Parathyroid adenoma (tissue), 2 donors: Measurements from ENCODE around the gene TRIM65.

Experiments used
- H2AFZ ChIP-seq: fragments of 300-600 bp; sonication (generic); one replicate; pipeline ENCODE4 v1.7.0; 2017; ENCODE audit warnings: antibody characterized with exemption, mild to moderate bottlenecking
- H3K27ac ChIP-seq: fragments of 300-600 bp; sonication (generic); one replicate; pipeline ENCODE4 v1.7.0; 2017
- H3K27me3 ChIP-seq: fragments of 300-600 bp; sonication (generic); one replicate; pipeline ENCODE4 v1.7.0; 2017; ENCODE audit warnings: low read length; ENCODE audit not compliant: control insufficient read depth, insufficient read depth
- H3K36me3 ChIP-seq: fragments of 300-600 bp; sonication (generic); one replicate; pipeline ENCODE4 v1.7.0; 2017; ENCODE audit warnings: low read length; ENCODE audit not compliant: control insufficient read depth, insufficient read depth
- H3K4me1 ChIP-seq: fragments of 300-600 bp; sonication (generic); one replicate; pipeline ENCODE4 v1.7.0; 2017; ENCODE audit warnings: control low read depth
- H3K4me2 ChIP-seq: fragments of 300-600 bp; sonication (generic); one replicate; pipeline ENCODE4 v1.7.0; 2017; ENCODE audit warnings: low read length
- H3K4me3 ChIP-seq: fragments of 300-600 bp; sonication (generic); one replicate; pipeline ENCODE4 v1.7.0; 2017; ENCODE audit warnings: low read depth, low read length
- H3K79me2 ChIP-seq: fragments of 300-600 bp; sonication (generic); one replicate; pipeline ENCODE4 v1.7.0; 2017; ENCODE audit warnings: control low read depth
- H3K9ac ChIP-seq: fragments of 300-600 bp; sonication (generic); one replicate; pipeline ENCODE4 v1.7.0; 2017; ENCODE audit warnings: mild to moderate bottlenecking
- H3K9me3 ChIP-seq: fragments of 300-600 bp; sonication (generic); one replicate; pipeline ENCODE4 v1.7.0; 2017; ENCODE audit warnings: low read length; ENCODE audit not compliant: control insufficient read depth
- TF ChIP-seq, protein P1 (sequence below): fragments of 300-600 bp; sonication (generic); IDR thresholded peaks from one replicate; pipeline ENCODE4 v1.7.0; 2017; ENCODE audit warnings: antibody characterized with exemption, mild to moderate bottlenecking
- donor health status: primary hyperparathyroidism.

Gene TRIM65

DNA sequence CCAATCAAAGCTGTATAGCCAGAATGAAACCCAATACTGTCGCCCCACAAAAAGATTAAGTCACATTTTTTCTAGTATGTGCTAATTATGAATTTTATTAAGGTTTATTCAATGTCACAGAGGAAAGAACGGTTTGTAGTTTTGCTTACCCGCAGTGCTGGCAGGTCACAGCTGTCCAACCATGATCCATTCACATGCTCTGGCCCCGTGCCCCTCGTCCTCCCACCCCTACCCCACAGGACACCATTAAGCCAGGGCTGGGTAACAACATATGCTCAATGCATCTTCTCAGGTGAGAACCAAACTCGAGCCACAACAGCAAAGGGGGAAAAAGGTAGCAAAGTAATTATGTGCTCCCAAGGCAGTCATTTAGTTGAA is 44.7 kb upstream of the TRIM65 start:
- peak overlapping the region; percentile 99 for H2AFZ ChIP-seq
- peak overlapping the region; percentile 17 for H3K4me3 ChIP-seq
- H3K9ac ChIP-seq, result no peak overlapping the region
- H3K4me2 ChIP-seq, result peak overlapping the region; percentile 63
- peaks cover 13% of the 10 kb centered on the region for H3K4me1 ChIP-seq
- TF ChIP-seq, protein P1, sequence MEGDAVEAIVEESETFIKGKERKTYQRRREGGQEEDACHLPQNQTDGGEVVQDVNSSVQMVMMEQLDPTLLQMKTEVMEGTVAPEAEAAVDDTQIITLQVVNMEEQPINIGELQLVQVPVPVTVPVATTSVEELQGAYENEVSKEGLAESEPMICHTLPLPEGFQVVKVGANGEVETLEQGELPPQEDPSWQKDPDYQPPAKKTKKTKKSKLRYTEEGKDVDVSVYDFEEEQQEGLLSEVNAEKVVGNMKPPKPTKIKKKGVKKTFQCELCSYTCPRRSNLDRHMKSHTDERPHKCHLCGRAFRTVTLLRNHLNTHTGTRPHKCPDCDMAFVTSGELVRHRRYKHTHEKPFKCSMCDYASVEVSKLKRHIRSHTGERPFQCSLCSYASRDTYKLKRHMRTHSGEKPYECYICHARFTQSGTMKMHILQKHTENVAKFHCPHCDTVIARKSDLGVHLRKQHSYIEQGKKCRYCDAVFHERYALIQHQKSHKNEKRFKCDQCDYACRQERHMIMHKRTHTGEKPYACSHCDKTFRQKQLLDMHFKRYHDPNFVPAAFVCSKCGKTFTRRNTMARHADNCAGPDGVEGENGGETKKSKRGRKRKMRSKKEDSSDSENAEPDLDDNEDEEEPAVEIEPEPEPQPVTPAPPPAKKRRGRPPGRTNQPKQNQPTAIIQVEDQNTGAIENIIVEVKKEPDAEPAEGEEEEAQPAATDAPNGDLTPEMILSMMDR, result no peak
- no peaks in the 10 kb centered on the region for H3K36me3 ChIP-seq
- no peaks in the 10 kb centered on the region for H3K27me3 ChIP-seq
- no peaks in the 10 kb centered on the region for H3K79me2 ChIP-seq
- no peak overlapping the region for H3K27ac ChIP-seq
- H3K9me3 ChIP-seq, result no peaks in the 10 kb centered on the region

DNA sequence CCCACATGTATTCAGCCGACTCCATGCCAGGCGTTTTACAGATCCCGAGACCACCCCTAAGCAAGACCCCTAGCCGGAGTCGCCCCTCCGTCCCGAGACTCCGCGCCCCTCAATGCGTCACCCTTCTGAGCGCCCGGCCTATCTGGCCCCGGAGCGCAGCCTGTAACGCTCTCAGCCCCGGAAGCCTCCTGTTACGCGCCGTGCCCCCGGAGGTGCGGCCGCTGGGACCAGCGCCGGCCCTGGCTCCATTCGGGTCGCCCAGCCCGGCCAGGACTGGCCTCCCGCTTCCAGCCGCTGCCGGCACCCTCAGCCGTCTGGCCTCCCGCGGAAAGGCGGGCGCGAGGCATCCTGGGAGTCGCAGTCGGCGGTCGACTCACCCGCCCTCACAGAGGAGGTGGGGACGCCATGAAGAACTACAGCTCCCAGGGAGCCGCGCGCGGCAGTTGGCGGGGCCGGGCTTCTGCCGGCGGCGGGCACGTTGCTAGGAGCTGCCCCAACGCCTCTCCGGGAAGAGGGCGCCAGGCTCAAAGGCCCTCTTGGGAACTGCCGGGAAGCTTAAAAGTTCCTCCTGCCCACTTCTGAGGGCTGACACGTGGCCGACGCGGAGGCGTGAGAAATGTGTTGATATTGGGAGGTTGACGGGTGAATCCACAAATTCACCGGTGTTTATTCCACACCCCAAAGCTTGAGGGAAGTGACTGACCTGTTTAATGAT is 44.1 kb upstream of the TRIM65 start, which contains the start of gene FBF1:
TSS of gene FBF1 (minus strand) at position 316 of the 715 bp plus-strand sequence. CDS start 2,893 bp downstream, outside the sequence.
- H3K27me3 ChIP-seq, result no peaks in the 10 kb centered on the region

DNA sequence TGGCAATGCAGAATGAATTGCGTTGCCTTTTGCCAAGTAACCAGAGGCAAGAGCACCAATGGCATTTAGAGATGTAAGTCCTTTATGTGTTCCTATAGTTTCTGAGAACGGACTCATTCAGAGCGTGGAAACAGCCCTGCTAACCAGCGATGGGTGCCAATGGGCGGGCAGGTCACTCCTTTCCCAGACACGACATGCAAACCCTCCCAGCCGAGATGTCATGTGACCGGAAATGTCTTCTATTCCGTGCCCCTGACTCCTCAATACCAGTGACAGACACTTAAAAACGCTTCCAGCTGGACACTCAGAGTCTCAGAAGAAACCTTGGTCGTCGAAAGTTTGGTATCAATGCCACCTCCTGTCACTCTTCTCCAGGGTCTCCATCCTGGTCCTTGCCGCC is 40.9 kb upstream of the TRIM65 start:
- Histone ChIP-seq H3K79me2 (no peaks in the 10 kb centered on the region), H3K36me3 (no peaks in the 10 kb centered on the region), H3K9ac (no peak overlapping the region), H3K27me3 (no peaks in the 10 kb centered on the region), H2AFZ (no peak overlapping the region), H3K9me3 (no peaks in the 10 kb centered on the region), H3K4me1 (peaks cover 4% of the 10 kb centered on the region), H3K4me3 (no peak overlapping the region), H3K4me2 (no peak overlapping the region), H3K27ac (no peak overlapping the region)
- TF ChIP-seq, protein P1, result no peak

More for the DNA sequence above, 44.1 kb upstream of the TRIM65 start, which contains the start of gene FBF1:
- Histone ChIP-seq H3K4me2 (peak within 1 kb of the TSS; percentile 98), H3K36me3 (no peaks in the 10 kb centered on the region), H3K27ac (peak within 1 kb of the TSS; percentile 30), H2AFZ (peak within 1 kb of the TSS; percentile 99), H3K9ac (peak within 1 kb of the TSS; percentile 94), H3K4me1 (peaks cover 13% of the 10 kb centered on the region), H3K4me3 (peak within 1 kb of the TSS; percentile 93), H3K9me3 (no peaks in the 10 kb centered on the region), H3K79me2 (no peaks in the 10 kb centered on the region)
- TF ChIP-seq, protein P1, result no peak

DNA sequence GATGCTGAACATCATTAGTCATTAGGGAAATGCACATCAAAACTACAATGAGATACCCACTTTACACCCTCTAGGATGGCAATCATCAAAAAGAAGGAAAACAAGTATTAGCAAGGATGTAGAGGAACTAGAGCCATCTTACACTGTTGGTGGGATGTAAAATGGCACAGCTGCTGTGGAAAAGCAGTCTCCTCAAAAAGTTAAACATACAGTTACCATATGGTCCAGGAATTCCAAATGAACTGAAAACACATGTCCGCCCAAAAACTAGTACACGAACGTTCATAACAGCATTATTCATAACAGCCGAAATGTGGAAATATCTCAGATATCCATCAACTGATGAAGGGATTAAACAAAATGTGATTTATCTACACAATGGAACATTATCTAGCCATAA is 37.1 kb upstream of the TRIM65 start:
- TF ChIP-seq, protein P1, result no peak
- no peak overlapping the region for H3K27ac ChIP-seq
- no peak overlapping the region for H2AFZ ChIP-seq
- H3K27me3 ChIP-seq, result no peaks in the 10 kb centered on the region
- H3K36me3 ChIP-seq, result no peaks in the 10 kb centered on the region
- H3K4me1 ChIP-seq, result no peaks in the 10 kb centered on the region
- no peak overlapping the region for H3K9ac ChIP-seq
- H3K4me3 ChIP-seq, result no peak overlapping the region
- H3K4me2 ChIP-seq, result no peak overlapping the region
- no peaks in the 10 kb centered on the region for H3K79me2 ChIP-seq
- no peaks in the 10 kb centered on the region for H3K9me3 ChIP-seq

DNA sequence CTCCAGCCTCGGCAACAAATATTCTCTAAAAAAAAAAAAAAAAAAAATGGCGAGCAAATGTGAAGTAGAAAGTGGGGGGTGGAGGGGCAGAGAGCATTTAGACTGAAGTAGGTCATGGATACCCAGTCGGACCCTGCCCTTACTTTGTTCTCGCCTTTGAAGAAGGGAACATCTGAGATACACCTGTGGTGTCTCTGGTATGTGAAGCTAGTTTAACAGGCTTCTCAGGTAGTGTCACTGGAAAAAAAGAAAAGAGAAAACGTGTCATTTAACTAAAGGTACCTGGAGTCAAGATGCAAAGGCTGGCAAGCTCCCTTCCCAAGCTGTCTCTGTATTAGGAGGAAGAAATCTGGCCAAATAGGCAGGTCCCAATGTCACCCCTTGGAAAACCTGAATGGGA is 36.1 kb upstream of the TRIM65 start:
- Histone ChIP-seq H3K36me3 (no peaks in the 10 kb centered on the region), H3K4me3 (no peak overlapping the region), H3K27ac (no peak overlapping the region), H3K79me2 (no peaks in the 10 kb centered on the region), H2AFZ (no peak overlapping the region), H3K4me1 (no peaks in the 10 kb centered on the region), H3K9ac (no peak overlapping the region), H3K9me3 (no peaks in the 10 kb centered on the region), H3K27me3 (no peaks in the 10 kb centered on the region), H3K4me2 (no peak overlapping the region)
- TF ChIP-seq, protein P1, result no peak
